Stimulated activated CD4-positive, alpha-beta T cell treated with anti-CD3 and anti-CD28 coated beads, Interleukin-15, amount 100 ng/mL, for 48 hours (primary cell): ENCODE data around the gene EFHD1.
"Not testable (repeated sequence)": the region's sequence is repeated elsewhere in the genome, so short reads cannot be mapped to it uniquely, and the experiment has no call there.

ENCODE experiments used
- DNase-seq, 2 donors: peaks; one replicate each; pipeline ENCODE4 v3.0.0-alpha.2; 2020; ENCODE audit warnings: low read depth in 2 of 2

EFHD1 gene

DNA sequence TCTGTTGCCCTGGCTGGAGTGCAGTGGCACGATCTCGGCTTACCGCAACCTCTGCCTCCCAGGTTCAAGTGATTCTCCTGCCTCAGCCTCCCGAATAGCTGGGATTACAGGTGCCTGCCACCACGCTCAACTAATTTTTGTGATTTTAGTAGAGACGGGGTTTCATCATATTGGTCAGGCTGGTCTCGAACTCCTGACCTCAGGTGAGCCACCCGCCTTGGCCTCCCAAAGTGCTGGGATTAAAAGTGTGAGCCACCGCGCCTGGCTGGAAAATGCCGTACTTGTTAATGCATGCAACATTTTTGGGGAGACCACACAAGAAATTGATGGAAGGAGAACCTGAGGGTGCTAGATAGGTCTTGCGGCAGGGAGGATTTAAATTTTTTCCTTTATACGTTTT is 57.7 kb downstream of the EFHD1 start:
- DNase-seq = not testable (repeated sequence)

DNA sequence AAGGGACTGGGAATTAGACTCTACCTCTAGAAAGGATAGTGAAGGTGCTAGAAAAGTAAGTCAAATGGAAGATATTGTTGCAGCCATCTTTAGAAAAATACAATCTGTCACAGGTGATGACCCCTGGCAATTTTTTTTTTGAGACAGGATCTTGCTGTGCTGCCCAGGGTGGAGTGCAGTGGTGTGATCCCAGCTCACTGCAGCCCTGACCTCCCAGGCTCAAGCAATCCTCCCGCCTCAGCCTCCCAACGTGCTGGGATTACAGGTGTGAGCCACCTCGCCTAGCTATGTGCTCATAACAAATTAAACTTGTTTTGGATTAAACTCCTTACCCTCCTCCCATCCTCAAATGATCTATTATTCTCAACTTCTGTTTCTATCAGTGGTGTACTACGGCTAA is 59.9 kb downstream of the EFHD1 start:
- no peak for DNase-seq

DNA sequence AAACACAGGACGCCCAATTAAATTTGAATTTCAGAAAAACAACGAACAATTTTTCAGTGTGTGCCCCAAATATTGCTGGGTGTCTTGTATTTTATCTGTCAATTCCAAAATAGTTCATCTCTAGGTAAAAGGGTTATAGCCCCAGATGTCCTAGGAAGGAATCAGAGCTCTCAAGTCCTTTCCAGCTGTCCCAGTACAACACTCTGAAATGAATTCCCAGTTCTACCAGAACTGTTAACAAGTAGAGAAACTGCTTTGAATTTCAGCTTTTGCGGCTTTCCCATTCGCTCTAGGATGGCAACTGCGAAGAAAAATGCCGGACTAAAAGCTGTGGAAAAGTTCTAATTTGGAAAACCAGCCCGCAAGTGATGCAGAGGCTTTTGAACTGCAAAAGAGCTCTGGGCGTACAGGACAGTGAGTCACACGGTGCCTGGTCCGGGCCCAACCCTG is 63.2 kb downstream of the EFHD1 start:
- DNase-seq = no peak

DNA sequence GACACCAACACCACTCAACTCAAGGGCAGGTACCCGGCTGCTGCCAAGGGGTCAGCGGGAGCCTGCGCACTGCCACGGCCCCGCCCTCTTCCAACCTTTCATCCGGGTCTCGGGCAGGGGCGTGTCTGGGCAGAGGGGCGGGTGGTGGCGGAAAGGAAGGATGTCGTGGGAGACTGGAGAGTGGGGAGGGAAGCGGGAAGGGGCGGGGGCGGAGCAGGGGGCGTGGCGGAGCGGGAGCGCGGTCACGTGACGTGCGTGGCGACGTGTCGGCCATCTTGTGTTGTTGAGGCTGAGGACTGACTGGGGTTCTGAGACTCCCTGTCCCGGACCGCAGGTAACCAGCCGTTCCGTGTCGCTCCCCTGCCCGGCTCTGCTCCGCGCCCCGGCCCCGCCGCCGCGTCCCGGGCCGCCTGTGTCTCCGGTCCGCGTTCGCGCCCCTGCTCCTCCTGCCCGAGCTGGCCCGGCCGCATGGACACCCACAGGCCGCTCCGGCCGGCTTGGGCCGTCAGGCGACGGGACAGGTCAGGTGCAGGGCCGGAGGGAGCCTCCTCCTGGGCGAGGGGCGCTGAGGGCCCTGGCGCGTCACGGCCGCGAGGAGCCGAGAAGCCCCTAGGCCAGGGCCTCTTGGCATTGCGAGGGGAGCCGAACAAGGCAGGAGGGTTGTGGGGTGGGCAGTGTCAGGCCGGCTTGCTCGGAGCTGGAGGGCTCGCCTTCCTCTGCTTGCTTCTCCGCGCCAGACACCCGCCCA is 63.8 kb downstream of the EFHD1 start, which contains the start of gene GIGYF2:
GIGYF2 (plus strand) TSS at position 273 of the 748 bp plus-strand sequence. CDS start 37,867 bp downstream, outside the sequence.
- peak; percentile 93 to 96 for DNase-seq

DNA sequence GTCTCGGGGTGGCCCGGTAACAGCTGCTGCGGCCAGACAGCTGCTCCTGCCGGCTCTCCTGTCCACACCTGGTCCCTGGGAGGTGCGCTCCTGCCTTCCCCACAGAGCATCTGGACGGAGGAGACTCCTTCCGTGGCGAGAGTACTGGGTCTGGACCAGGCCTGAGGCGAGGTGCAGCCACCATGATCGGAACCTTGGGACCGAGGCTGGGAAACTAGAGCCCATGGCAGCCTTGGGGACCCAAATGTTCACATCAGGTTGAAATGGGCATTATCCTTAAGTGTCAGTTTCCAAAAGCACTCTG is 64.4 kb downstream of the EFHD1 start:
- DNase-seq = no peak

DNA sequence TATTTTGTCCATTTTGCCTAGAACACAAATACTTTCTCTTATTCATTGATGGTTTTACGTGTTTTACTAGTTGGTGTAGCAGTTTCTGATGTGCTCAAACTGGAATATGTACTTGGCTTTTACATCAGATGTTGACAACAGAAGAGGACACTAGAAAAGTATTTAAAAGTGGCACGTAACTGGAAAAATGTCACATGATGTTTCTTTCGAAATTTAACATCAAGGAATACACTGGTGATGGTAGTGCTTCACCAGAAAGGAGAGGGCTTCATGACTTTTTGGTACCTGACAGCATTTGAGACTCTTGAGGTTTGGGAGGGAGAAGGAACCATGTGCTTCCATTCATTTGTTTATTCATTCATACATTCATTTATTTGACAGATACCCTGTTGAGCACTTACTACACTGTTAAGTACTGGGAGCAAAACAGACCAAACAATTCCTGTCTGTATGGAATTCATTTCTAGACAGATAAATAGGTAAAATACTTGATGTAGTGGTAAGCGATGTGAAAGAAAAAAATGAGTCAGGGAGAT is 65.2 kb downstream of the EFHD1 start:
- no peak for DNase-seq

DNA sequence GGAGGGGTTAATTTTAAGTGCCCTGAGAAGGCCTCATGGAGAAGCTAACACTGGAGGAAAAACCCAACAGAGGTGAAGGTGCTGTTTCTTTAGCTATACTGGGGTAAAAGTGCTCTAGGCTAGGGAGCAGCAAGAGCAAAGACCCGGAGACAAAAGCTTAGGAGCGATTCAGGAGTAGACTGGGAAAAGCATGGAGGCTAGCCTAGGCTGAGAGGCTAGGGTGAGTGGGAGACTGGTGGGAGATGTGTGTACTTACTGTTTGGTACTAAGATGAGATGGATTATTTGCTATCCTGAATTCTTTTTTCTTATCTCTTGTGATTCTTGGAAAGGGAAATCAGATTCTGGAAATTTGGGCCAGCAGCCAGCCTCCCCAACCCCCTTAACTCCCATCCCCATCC is 65.7 kb downstream of the EFHD1 start:
- no peak for DNase-seq

DNA sequence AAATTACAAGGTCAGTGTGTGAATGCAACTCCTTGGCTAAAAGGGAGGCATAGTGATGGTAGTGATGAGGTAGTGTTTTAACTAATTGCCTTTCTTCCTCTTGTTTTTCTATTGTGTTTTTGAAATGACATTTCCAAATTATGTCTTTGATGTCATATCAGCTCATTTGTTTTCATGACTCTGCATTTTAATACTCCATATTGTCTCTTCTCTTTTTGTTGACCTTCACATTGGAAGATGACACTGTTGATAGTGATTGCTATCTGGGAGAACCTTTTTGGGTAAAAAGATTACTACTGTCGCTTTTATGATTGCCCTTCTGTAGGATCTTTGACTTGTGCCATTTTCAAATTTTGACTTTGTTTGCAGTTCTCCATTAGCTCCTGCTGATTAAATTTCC is 66.8 kb downstream of the EFHD1 start:
- no peak for DNase-seq

DNA sequence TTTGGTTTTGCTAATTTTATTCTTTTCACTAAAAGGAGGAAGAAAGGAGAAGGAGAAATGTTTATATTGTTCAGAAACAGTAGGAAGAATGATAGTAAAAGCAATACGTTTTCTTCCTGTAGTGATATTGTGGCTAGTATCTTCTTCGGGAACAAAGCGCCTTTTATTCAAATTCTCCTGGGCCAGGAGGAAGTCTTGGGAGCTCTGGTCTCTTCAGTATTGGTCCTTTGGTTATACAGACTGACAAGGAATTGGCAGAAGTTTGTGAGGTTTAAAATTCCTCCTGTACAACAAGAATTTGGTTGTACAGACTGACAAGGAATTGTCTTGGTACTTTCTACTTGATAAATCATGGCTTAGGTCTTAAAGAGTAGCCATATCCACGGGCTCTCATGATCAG is 73.7 kb downstream of the EFHD1 start:
- no peak for DNase-seq

DNA sequence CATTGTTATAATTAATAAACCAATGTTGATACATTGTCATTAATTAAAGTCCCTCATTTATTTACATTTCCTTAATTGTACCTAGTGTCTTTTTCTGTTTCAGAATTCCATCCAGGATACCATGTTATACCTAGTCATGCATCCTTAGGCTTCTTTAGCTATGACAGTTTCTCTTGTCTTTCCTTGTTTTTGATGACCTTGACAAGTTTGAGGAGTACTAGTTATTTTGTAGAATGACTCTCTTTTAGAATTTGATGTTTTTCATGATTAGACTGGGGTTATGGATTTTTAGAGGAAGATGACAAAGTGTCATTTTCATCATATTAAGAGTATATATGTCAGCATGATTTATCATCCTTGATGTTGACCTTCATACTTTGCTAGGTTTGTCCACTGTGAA is 80.1 kb downstream of the EFHD1 start:
- DNase-seq = no peak

DNA sequence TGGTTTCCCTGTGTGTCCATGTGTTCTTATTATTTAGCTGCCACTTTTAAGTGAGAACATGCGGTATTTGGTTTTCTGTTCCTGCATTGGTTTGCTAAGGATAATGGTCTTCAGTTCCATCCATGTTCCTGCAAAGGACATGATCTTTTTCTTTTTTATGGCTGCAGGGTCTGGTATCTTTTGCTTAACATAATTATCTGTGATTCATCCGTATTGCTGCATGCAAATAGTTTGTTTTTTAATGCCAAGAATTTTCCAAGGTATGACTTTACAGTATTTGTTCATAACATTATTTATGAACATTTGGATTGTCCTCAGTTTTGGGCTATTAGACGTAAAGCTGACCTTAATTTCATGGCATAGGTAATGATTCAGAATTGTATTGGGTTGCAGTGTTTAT is 81.6 kb downstream of the EFHD1 start:
- DNase-seq = no peak

DNA sequence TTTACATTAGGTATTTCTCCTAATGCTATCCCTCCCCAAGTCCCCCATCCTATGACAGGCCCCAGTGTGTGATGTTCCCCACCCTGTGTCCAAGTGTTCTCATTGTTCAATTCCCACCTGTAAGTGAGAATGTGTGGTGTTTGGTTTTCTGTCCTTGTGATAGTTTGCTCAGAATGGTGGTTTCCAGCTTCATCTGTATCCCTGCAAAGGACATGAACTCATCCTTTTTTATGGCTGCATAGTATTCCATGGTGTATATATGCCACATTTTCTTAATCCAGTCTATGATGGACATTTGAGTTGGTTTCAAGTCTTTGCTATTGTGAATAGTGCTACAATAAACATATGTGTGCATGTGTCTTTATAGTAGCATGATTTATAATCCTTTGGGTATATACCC is 86.7 kb downstream of the EFHD1 start:
- DNase-seq = not testable (repeated sequence)

DNA sequence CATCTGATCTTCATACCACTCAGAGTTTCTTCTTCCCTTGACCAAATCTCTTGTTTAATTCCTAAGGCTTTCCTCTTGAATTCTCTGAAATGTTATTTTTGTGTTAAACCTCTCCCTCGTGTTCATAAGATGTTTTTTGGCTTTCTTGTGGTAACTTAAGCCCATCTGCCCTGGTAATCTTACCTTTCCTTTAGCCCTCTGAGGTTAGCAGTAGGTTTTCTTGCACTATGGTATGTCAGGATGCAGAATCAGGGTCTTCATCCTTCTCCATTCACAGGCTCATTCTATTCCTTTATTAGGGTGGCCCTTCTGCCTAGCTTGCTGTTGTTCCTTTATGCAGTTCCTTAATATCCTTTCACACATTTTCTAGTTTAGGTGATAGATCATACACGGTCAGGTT is 87.9 kb downstream of the EFHD1 start:
- DNase-seq = no peak

DNA sequence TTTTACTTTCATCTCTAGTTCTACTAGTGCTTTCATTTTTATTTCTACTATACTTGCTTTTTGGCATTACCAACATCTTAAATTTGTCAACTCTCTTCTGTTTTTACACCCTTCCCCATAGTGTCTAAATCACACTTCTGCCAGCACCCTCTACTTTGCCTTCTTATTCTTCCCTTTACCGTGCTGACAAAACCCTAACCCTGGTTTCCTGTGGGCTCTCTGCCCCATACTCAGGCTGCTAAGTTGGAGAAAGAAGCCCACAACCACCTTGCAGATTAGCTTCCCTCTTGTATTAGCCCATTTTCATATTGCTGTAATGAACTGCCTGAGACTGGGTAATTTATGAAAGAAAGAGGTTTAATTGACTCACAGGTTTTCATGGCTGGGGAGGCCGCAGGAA is 88.5 kb downstream of the EFHD1 start:
- no peak for DNase-seq

DNA sequence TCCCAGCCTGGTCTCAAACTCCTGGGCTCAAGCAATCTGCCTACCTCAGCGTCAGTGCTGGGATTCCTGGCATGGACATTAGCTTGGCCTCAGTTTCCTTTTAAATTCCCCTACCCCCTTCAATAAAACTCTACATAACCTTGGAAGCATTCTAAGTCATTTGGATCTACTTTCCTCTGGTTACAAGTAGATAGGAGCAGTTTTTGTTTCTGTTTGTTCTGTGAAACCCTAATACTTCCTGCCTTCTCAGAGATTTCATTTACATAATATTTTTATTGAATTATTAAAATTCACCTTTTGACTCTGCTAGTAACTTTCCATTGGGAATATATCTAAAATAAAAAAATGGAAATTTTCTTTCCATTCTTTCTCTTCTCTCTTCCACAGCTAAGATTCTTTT is 89.6 kb downstream of the EFHD1 start:
- no peak for DNase-seq

DNA sequence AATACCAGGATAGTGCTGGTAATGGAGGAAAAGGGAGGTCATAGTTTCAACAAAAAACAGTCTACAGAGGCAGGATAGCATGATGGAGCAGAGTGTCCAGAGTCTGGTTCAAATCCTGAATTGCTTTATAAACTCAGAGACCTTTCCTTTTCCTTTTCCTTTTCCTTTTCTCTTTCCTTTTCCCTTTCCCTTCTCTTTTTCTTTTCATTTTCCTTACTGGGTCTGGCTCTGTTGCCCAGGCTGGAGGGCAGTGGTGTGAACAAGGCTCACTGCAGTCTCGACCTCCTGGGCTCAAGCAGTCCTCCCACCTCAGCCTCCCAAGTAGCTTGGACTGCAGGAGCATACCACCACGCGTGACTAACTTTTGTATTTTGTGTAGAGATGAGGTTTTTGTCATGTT is 95.4 kb downstream of the EFHD1 start:
- no peak for DNase-seq

DNA sequence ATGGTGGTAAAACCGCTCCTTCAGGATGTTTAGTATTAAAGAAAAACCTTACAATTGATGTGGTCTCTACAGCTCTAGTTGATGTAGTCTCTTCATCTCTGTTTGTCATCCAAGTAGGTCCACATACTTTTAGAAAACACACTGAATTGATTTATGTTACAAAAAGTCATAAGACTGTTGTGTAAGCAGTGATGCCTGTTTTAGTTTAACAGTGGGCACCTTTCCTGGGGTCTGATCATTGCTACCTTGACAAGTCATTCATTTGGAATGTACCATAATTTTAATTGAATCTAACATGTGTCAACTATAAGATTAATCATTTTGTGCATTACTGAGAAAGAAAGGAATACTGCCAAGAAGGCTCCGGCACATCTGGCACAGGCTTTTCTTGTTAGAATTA is 98.1 kb downstream of the EFHD1 start:
- no peak for DNase-seq
